ENCODE results near the gene VASN. TPM values are rescaled to one million over a fixed set of nuclear protein-coding genes. Genes with fewer than 3 reads are reported as not detected.

The VASN gene
- polyA plus RNA-seq, 1 experiment = 19.1 TPM

DNA sequence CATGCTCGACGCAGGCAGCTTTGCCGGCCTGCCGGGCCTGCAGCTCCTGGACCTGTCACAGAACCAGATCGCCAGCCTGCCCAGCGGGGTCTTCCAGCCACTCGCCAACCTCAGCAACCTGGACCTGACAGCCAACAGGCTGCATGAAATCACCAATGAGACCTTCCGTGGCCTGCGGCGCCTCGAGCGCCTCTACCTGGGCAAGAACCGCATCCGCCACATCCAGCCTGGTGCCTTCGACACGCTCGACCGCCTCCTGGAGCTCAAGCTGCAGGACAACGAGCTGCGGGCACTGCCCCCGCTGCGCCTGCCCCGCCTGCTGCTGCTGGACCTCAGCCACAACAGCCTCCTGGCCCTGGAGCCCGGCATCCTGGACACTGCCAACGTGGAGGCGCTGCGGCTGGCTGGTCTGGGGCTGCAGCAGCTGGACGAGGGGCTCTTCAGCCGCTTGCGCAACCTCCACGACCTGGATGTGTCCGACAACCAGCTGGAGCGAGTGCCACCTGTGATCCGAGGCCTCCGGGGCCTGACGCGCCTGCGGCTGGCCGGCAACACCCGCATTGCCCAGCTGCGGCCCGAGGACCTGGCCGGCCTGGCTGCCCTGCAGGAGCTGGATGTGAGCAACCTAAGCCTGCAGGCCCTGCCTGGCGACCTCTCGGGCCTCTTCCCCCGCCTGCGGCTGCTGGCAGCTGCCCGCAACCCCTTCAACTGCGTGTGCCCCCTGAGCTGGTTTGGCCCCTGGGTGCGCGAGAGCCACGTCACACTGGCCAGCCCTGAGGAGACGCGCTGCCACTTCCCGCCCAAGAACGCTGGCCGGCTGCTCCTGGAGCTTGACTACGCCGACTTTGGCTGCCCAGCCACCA is 9.7 kb downstream of the VASN start:
- peaks cover 4% of the 10 kb centered on the region; the same call in 1 of the 2 replicates for H3K9me3 ChIP-seq (ENCODE audit: control insufficient read depth, insufficient read depth, low read length)
- TF ChIP-seq, protein P1, sequence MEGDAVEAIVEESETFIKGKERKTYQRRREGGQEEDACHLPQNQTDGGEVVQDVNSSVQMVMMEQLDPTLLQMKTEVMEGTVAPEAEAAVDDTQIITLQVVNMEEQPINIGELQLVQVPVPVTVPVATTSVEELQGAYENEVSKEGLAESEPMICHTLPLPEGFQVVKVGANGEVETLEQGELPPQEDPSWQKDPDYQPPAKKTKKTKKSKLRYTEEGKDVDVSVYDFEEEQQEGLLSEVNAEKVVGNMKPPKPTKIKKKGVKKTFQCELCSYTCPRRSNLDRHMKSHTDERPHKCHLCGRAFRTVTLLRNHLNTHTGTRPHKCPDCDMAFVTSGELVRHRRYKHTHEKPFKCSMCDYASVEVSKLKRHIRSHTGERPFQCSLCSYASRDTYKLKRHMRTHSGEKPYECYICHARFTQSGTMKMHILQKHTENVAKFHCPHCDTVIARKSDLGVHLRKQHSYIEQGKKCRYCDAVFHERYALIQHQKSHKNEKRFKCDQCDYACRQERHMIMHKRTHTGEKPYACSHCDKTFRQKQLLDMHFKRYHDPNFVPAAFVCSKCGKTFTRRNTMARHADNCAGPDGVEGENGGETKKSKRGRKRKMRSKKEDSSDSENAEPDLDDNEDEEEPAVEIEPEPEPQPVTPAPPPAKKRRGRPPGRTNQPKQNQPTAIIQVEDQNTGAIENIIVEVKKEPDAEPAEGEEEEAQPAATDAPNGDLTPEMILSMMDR (IDR thresholded peaks at IDR 0.05; ENCODE audit: low read depth, low read length) = no peak
- H3K27me3 ChIP-seq (ENCODE audit: control insufficient read depth, insufficient read depth, low read length) = no peaks in the 10 kb centered on the region
- POLR2A ChIA-PET = interaction anchor here (0.9 kb wide), 1 partner anchor 8 kb away, joined by 4 read pairs; no protein-coding TSS in a partner anchor
- no peak for DNase-seq (ENCODE audit: low read depth, low spot score)
- CTCF ChIA-PET = interaction anchor here (9.1 kb wide), 1 partner anchor 22 kb away, joined by 55 read pairs; no protein-coding TSS in a partner anchor
- no peak overlapping the region for H3K4me3 ChIP-seq (ENCODE audit: low read depth, low read length)
- H3K27ac ChIP-seq (ENCODE audit: low read depth, low read length) = no peak overlapping the region

DNA sequence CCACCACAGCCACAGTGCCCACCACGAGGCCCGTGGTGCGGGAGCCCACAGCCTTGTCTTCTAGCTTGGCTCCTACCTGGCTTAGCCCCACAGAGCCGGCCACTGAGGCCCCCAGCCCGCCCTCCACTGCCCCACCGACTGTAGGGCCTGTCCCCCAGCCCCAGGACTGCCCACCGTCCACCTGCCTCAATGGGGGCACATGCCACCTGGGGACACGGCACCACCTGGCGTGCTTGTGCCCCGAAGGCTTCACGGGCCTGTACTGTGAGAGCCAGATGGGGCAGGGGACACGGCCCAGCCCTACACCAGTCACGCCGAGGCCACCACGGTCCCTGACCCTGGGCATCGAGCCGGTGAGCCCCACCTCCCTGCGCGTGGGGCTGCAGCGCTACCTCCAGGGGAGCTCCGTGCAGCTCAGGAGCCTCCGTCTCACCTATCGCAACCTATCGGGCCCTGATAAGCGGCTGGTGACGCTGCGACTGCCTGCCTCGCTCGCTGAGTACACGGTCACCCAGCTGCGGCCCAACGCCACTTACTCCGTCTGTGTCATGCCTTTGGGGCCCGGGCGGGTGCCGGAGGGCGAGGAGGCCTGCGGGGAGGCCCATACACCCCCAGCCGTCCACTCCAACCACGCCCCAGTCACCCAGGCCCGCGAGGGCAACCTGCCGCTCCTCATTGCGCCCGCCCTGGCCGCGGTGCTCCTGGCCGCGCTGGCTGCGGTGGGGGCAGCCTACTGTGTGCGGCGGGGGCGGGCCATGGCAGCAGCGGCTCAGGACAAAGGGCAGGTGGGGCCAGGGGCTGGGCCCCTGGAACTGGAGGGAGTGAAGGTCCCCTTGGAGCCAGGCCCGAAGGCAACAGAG is 10.5 kb downstream of the VASN start:
- Histone ChIP-seq H3K27ac (ENCODE audit: low read depth, low read length) (no peak overlapping the region), H3K9me3 (ENCODE audit: control insufficient read depth, insufficient read depth, low read length) (peaks cover 4% of the 10 kb centered on the region; the same call in 1 of the 2 replicates), H3K4me3 (ENCODE audit: low read depth, low read length) (no peak overlapping the region), H3K27me3 (ENCODE audit: control insufficient read depth, insufficient read depth, low read length) (no peaks in the 10 kb centered on the region)
- ChIA-PET POLR2A (interaction anchor here (0.9 kb wide), 1 partner anchor 9 kb away, joined by 4 read pairs; no protein-coding TSS in a partner anchor), CTCF (no interaction called here)
- DNase-seq (ENCODE audit: low read depth, low spot score) = no peak
- TF ChIP-seq, protein P1 (IDR thresholded peaks at IDR 0.05; ENCODE audit: low read depth, low read length) = no peak

DNA sequence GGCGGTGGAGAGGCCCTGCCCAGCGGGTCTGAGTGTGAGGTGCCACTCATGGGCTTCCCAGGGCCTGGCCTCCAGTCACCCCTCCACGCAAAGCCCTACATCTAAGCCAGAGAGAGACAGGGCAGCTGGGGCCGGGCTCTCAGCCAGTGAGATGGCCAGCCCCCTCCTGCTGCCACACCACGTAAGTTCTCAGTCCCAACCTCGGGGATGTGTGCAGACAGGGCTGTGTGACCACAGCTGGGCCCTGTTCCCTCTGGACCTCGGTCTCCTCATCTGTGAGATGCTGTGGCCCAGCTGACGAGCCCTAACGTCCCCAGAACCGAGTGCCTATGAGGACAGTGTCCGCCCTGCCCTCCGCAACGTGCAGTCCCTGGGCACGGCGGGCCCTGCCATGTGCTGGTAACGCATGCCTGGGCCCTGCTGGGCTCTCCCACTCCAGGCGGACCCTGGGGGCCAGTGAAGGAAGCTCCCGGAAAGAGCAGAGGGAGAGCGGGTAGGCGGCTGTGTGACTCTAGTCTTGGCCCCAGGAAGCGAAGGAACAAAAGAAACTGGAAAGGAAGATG is 11.2 kb downstream of the VASN start:
- ChIA-PET POLR2A (no interaction called here), CTCF (no interaction called here)
- no peak overlapping the region for H3K27ac ChIP-seq (ENCODE audit: low read depth, low read length)
- no peak overlapping the region for H3K4me3 ChIP-seq (ENCODE audit: low read depth, low read length)
- H3K27me3 ChIP-seq (ENCODE audit: control insufficient read depth, insufficient read depth, low read length) = no peaks in the 10 kb centered on the region
- TF ChIP-seq, protein P1 (IDR thresholded peaks at IDR 0.05; ENCODE audit: low read depth, low read length) = no peak
- peaks cover 4% of the 10 kb centered on the region; the same call in 1 of the 2 replicates for H3K9me3 ChIP-seq (ENCODE audit: control insufficient read depth, insufficient read depth, low read length)
- no peak for DNase-seq (ENCODE audit: low read depth, low spot score)

DNA sequence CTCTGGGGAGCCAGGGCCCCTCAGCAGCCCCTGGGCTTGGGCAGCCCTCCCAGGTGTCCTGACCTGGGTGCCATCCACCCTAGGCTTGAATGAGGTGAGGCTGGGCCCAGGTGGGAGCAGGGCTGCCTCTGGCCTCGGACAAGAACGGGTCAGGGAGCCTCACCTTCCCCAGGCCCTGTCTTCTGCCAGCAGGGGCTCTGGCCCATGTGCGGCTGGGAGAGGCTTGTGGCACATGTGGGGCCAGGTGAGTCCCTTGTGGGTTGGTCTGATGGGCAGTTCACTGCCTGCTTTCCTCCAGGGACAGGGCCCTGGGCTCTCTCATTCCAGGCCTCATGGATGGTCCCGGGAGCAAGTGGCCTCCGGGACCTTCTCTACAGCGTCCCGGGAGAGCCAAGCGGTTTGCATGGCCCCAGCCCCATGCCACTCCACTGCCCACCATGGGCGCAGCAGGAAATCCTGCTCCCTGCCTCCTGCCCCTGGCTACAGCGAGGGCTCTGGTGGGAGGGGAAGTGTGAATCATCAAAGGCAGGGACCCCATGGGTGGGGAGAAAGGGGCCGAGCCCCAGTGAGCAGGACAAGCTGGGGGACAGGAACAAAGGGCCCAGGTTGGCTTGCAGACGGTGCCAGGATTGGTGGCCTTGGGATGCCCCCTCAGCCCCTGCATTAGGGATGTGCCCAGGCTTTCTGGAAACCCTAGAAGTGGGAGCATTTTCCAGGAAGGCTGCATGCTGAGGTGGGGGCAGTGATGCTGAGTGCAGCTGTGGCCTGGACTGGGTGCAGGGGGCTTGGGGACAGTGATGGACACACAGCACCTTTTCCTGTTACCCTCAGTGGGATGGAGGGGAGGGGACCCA is 12.2 kb downstream of the VASN start:
- ChIA-PET CTCF (no interaction called here), POLR2A (no interaction called here)
- Histone ChIP-seq H3K27me3 (ENCODE audit: control insufficient read depth, insufficient read depth, low read length) (no peaks in the 10 kb centered on the region), H3K9me3 (ENCODE audit: control insufficient read depth, insufficient read depth, low read length) (peaks cover 4% of the 10 kb centered on the region; the same call in 1 of the 2 replicates), H3K27ac (ENCODE audit: low read depth, low read length) (peak overlapping the region; percentile 11), H3K4me3 (ENCODE audit: low read depth, low read length) (no peak overlapping the region)
- TF ChIP-seq, protein P1 (IDR thresholded peaks at IDR 0.05; ENCODE audit: low read depth, low read length) = no peak
- no peak for DNase-seq (ENCODE audit: low read depth, low spot score)
